H9 (cell line): Measurements from ENCODE around the gene CCDC178. TPM values are rescaled to one million over a fixed set of nuclear protein-coding genes. Genes with fewer than 3 reads are reported as not detected.

ENCODE experiments used
- DNase-seq: peaks from one replicate; pipeline ENCODE4 v3.0.0-alpha.2; 2017
- H2AFZ ChIP-seq: one replicate; pipeline ENCODE4 v1.6.1; 2013; ENCODE audit warnings: mild to moderate bottlenecking, low read length, control low read depth, moderate library complexity
- H2AK5ac ChIP-seq: 2 replicates; pipeline ENCODE4 v1.6.1; 2013; ENCODE audit warnings: low read length, control low read depth, mixed read lengths; ENCODE audit not compliant: insufficient read length
- H2BK120ac ChIP-seq: one replicate; pipeline ENCODE4 v1.6.1; 2013; ENCODE audit warnings: low read depth, mild to moderate bottlenecking, low read length, control low read depth, inconsistent platforms; ENCODE audit not compliant: poor library complexity, severe bottlenecking
- H2BK12ac ChIP-seq: 2 replicates; pipeline ENCODE4 v1.6.1; 2013; ENCODE audit warnings: low read length, control low read depth, mixed read lengths, low read depth; ENCODE audit not compliant: insufficient read length
- H2BK15ac ChIP-seq: 2 replicates; pipeline ENCODE4 v1.6.1; 2013; ENCODE audit warnings: low read depth, low read length, control low read depth
- H2BK20ac ChIP-seq: one replicate; pipeline ENCODE4 v1.6.1; 2013; ENCODE audit warnings: low read depth, mild to moderate bottlenecking, low read length, control low read depth, inconsistent platforms; ENCODE audit not compliant: poor library complexity, severe bottlenecking
- H2BK5ac ChIP-seq: 2 replicates; pipeline ENCODE4 v1.6.1; 2013; ENCODE audit warnings: low read length, control low read depth, mixed read lengths; ENCODE audit not compliant: insufficient read length
- H3K14ac ChIP-seq: 2 replicates; pipeline ENCODE4 v1.6.1; 2013; ENCODE audit warnings: low read length, control low read depth; ENCODE audit not compliant: insufficient read depth
- H3K18ac ChIP-seq: 2 replicates; pipeline ENCODE4 v1.6.1; 2013; ENCODE audit warnings: low read depth, mild to moderate bottlenecking, mixed read lengths, low read length, control low read depth; ENCODE audit not compliant: insufficient read length
- H3K23ac ChIP-seq: 2 replicates; pipeline ENCODE4 v1.6.1; 2013; ENCODE audit warnings: low read length, control low read depth, mixed read lengths, low read depth; ENCODE audit not compliant: insufficient read length
- H3K23me2 ChIP-seq: 2 replicates; pipeline ENCODE4 v1.6.1; 2013; ENCODE audit warnings: low read depth, mild to moderate bottlenecking, mixed read lengths, low read length, control low read depth; ENCODE audit not compliant: insufficient read length, poor library complexity, severe bottlenecking
- H3K27ac ChIP-seq: 2 replicates; pipeline ENCODE4 v1.5.1; 2013; ENCODE audit warnings: low read length, control low read depth, mixed read lengths, low read depth; ENCODE audit not compliant: insufficient read length
- H3K27me3 ChIP-seq: 2 replicates; pipeline ENCODE4 v1.6.1; 2013; ENCODE audit warnings: low read length, control low read depth, inconsistent platforms; ENCODE audit not compliant: insufficient read depth
- H3K4ac ChIP-seq: 2 replicates; pipeline ENCODE4 v1.6.1; 2013; ENCODE audit warnings: low read depth, mild to moderate bottlenecking, control low read depth, inconsistent platforms, low read length, moderate library complexity
- H3K4me1 ChIP-seq: 2 replicates; pipeline ENCODE4 v1.6.1; 2013; ENCODE audit warnings: low read length, control low read depth, inconsistent platforms; ENCODE audit not compliant: insufficient read depth
- H3K4me2 ChIP-seq: 2 replicates; pipeline ENCODE4 v1.6.1; 2013; ENCODE audit warnings: low read length, control low read depth, mixed read lengths; ENCODE audit not compliant: insufficient read length, insufficient read depth
- H3K56ac ChIP-seq: 2 replicates; pipeline ENCODE4 v1.6.1; 2013; ENCODE audit warnings: low read depth, mild to moderate bottlenecking, mixed read lengths, low read length, control low read depth; ENCODE audit not compliant: insufficient read length
- H3K79me1 ChIP-seq: 2 replicates; pipeline ENCODE4 v1.6.1; 2013; ENCODE audit warnings: low read depth, mild to moderate bottlenecking, moderate library complexity, low read length, control low read depth, inconsistent platforms; ENCODE audit not compliant: insufficient read depth, poor library complexity, severe bottlenecking
- H3K79me2 ChIP-seq: 2 replicates; pipeline ENCODE4 v1.6.1; 2013; ENCODE audit warnings: low read length, control low read depth, inconsistent platforms; ENCODE audit not compliant: insufficient read depth
- H3K9ac ChIP-seq: 2 replicates; pipeline ENCODE4 v1.6.1; 2013; ENCODE audit warnings: low read length, control low read depth, mixed read lengths; ENCODE audit not compliant: insufficient read length; ENCODE audit errors: extremely low read depth
- H3K9me3 ChIP-seq: one replicate; pipeline ENCODE4 v1.6.1; 2013; ENCODE audit warnings: low read depth, low read length, inconsistent platforms; ENCODE audit not compliant: control insufficient read depth
- H3T11ph ChIP-seq: one replicate; pipeline ENCODE4 v1.6.1; 2013; ENCODE audit warnings: mild to moderate bottlenecking, low read length, control low read depth, inconsistent platforms
- H4K20me1 ChIP-seq: one replicate; pipeline ENCODE4 v1.6.1; 2013; ENCODE audit not compliant: control insufficient read depth, insufficient read length, insufficient read depth
- H4K5ac ChIP-seq: 2 replicates; pipeline ENCODE4 v1.6.1; 2013; ENCODE audit warnings: low read depth, mild to moderate bottlenecking, mixed read lengths, low read length, control low read depth; ENCODE audit not compliant: insufficient read length
- H4K8ac ChIP-seq: replicated peaks from 2 replicates; pipeline ENCODE4 v1.6.1; 2013; ENCODE audit warnings: low read length, control low read depth, mixed read lengths, low read depth; ENCODE audit not compliant: insufficient read length
- H4K91ac ChIP-seq: 2 replicates; pipeline ENCODE4 v1.6.1; 2013; ENCODE audit warnings: low read depth, mild to moderate bottlenecking, moderate library complexity, mixed read lengths, low read length, control low read depth; ENCODE audit not compliant: insufficient read length
- H3K27ac Mint-ChIP-seq, 3 experiments: 2 replicates in 2 of 3; 3 replicates in 1 of 3; pipeline ENCODE4 v1.8.0; 2020 to 2021; ENCODE audit warnings: mixed read lengths in 3 of 3, mild to moderate bottlenecking in 1 of 3, moderate library complexity in 1 of 3
- H3K27me3 Mint-ChIP-seq: 2 replicates; pipeline ENCODE4 v1.8.0; 2021; ENCODE audit warnings: low read depth, mild to moderate bottlenecking, moderate library complexity, mixed read lengths
- H3K36me3 Mint-ChIP-seq, 3 experiments: 2 replicates in 2 of 3; 3 replicates in 1 of 3; pipeline ENCODE4 v1.8.0; 2020 to 2021; ENCODE audit warnings: low read depth in 3 of 3, mixed read lengths in 3 of 3; ENCODE audit not compliant: insufficient read depth in 1 of 3
- H3K4me1 Mint-ChIP-seq, 2 experiments: 2 replicates each; pipeline ENCODE4 v1.8.0; 2020; ENCODE audit warnings: mixed read lengths in 2 of 2
- H3K4me3 Mint-ChIP-seq, 2 experiments: 2 replicates in 1 of 2; 3 replicates in 1 of 2; pipeline ENCODE4 v1.8.0; 2020 to 2021; ENCODE audit warnings: mild to moderate bottlenecking in 2 of 2, mixed read lengths in 2 of 2, moderate library complexity in 1 of 2
- H3K9me3 Mint-ChIP-seq, 2 experiments: 2 replicates in 1 of 2; 3 replicates in 1 of 2; pipeline ENCODE4 v1.8.0; 2020; ENCODE audit warnings: mild to moderate bottlenecking in 2 of 2, mixed read lengths in 2 of 2, moderate library complexity in 1 of 2
- WGBS: extraction: QIAGEN DNeasy Blood & Tissue Kit; methylation state at CpG from one replicate; pipeline ENCODE4 v1.1.7; 2013; ENCODE audit warnings: missing lambda C conversion rate, low lambda C conversion rate, mixed read lengths; ENCODE audit not compliant: insufficient read length; ENCODE audit errors: extremely low coverage; 5-methylcytosine and 5-hydroxymethylcytosine counted together
- total RNA-seq: library from RNA; stranded (reverse); gene quantifications from 2 replicates; pipeline ENCODE4 v1.2.1, GENCODE V29; 2021
- TF ChIP-seq, protein P1 (sequence below): fragments of 200-600 bp; sonication (generic); conservative IDR thresholded peaks from 3 replicates; pipeline ENCODE4 v1.8.0; 2021; ENCODE audit warnings: antibody characterized with exemption, mild to moderate bottlenecking

The CCDC178 gene
- total RNA-seq, 1 experiment from 2014 or later, result not detected

DNA sequence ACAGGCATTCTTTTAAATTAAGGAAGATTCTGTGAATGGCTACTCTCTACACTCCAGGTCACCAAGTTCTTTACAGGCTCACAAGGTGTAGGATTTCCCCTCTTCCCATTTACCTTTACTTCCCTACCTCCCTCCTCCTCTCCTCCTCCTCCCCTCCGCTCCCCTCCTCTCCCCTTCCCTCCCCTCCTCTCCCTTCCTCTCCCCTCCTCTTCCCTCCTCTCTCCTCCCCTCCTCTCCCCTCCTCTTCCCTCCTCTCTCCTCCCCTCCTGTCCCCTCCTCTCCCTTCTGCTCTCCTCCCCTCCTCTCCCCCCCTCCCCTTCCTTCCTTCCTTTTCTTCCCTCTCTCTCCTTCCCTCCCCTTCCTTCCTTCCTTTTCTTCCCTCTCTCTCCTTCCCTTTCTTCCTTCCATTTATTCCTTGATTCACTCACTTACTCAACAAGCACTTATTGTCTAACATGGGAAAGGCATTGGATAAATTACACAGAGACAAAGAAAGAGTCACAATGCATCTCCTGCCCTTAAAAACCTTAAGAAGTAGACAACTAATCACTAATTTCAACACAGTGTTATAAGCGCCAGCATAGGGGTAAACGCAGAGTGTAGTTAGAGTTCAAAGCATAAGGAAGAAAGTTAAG lies 152.3 kb downstream of the CCDC178 start:
- Mint-ChIP-seq H3K9me3 (no peaks in the 10 kb centered on the region), H3K27me3 (no peaks in the 10 kb centered on the region), H3K4me1 (no peaks in the 10 kb centered on the region), H3K36me3 (no peaks in the 10 kb centered on the region), H3K4me3 (no peak overlapping the region), H3K27ac (no peak overlapping the region; a peak in 1 of 7 replicates)
- Histone ChIP-seq H3K79me2 (no peaks in the 10 kb centered on the region), H2BK12ac (no peak overlapping the region), H3K4me2 (no peak overlapping the region), H3K18ac (no peak overlapping the region), H4K5ac (no peak overlapping the region), H3K27ac (no peak overlapping the region), H4K91ac (no peak overlapping the region), H4K8ac (no peak overlapping the region), H3K4me1 (no peaks in the 10 kb centered on the region), H3K27me3 (no peaks in the 10 kb centered on the region), H2AK5ac (no peak overlapping the region), H3K23ac (no peak overlapping the region), H3K23me2 (no peaks in the 10 kb centered on the region), H2AFZ (no peak overlapping the region), H2BK20ac (no peak overlapping the region), H2BK5ac (no peak overlapping the region), H3K56ac (no peak overlapping the region), H4K20me1 (no peaks in the 10 kb centered on the region), H3K4ac (no peak overlapping the region), H3K9ac (no peak overlapping the region), H3K79me1 (no peaks in the 10 kb centered on the region), H3K14ac (no peak overlapping the region), H2BK15ac (no peak overlapping the region), H3K9me3 (no peaks in the 10 kb centered on the region), H2BK120ac (no peak overlapping the region), H3T11ph (no peak overlapping the region)
- no peak for DNase-seq
- WGBS, result no CpG with 5 or more reads among the region's 3 CpGs
- TF ChIP-seq, protein P1, sequence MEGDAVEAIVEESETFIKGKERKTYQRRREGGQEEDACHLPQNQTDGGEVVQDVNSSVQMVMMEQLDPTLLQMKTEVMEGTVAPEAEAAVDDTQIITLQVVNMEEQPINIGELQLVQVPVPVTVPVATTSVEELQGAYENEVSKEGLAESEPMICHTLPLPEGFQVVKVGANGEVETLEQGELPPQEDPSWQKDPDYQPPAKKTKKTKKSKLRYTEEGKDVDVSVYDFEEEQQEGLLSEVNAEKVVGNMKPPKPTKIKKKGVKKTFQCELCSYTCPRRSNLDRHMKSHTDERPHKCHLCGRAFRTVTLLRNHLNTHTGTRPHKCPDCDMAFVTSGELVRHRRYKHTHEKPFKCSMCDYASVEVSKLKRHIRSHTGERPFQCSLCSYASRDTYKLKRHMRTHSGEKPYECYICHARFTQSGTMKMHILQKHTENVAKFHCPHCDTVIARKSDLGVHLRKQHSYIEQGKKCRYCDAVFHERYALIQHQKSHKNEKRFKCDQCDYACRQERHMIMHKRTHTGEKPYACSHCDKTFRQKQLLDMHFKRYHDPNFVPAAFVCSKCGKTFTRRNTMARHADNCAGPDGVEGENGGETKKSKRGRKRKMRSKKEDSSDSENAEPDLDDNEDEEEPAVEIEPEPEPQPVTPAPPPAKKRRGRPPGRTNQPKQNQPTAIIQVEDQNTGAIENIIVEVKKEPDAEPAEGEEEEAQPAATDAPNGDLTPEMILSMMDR, result no peak
